Gastroesophageal sphincter (tissue), 3 donors: ENCODE measurements around the gene ZBTB8B.
"Not testable (repeated sequence)": the region's sequence is repeated elsewhere in the genome, so short reads cannot be mapped to it uniquely, and the experiment has no call there.

Source experiments
- CTCF ChIP-seq, 4 experiments: fragments of 200-600 bp in 2 of 4; fragments of 450-650 bp in 2 of 4; sonication (generic) in 1 of 4; IDR thresholded peaks; one replicate each; pipeline ENCODE4 v1.5.1; 2017 to 2019; ENCODE audit warnings: antibody characterized with exemption in 4 of 4, mild to moderate bottlenecking in 2 of 4, moderate library complexity in 2 of 4
- POLR2AphosphoS5 ChIP-seq: sonication (generic); formaldehyde crosslinking; IDR thresholded peaks from one replicate; pipeline ENCODE4 v1.6.1; 2017; ENCODE audit warnings: antibody characterized with exemption

GRCh38 chr1:32441467-32441866 is 23.4 kb upstream of the ZBTB8B start:
- not testable (repeated sequence) for TF ChIP-seq CTCF (IDR thresholded peaks at IDR 0.05); POLR2AphosphoS5
